HEK293T (cell line): ENCODE results near the gene C14orf132.

Experiments used
- ARNT ChIP-seq: fragments of 450-650 bp; IDR thresholded peaks from 2 replicates; pipeline ENCODE4 v1.6.1; 2017; ENCODE audit warnings: mild to moderate bottlenecking
- BHLHE40 ChIP-seq: fragments of 450-650 bp; IDR thresholded peaks from 2 replicates; pipeline ENCODE4 v1.6.1; 2016; ENCODE audit warnings: mild to moderate bottlenecking, moderate library complexity, borderline replicate concordance
- FOXM1 ChIP-seq: fragments of 450-650 bp; IDR thresholded peaks from 2 replicates; pipeline ENCODE4 v1.6.1; 2017; ENCODE audit warnings: mild to moderate bottlenecking, borderline replicate concordance
- HDGF ChIP-seq: fragments of 450-650 bp; IDR thresholded peaks from 2 replicates; pipeline ENCODE4 v1.6.1; 2017; ENCODE audit warnings: antibody characterized with exemption, borderline replicate concordance
- L3MBTL2 ChIP-seq: fragments of 450-650 bp; conservative IDR thresholded peaks from 2 replicates; pipeline ENCODE4 v1.6.1; 2016; ENCODE audit warnings: mild to moderate bottlenecking
- NFRKB ChIP-seq: fragments of 450-650 bp; IDR thresholded peaks from 2 replicates; pipeline ENCODE4 v1.6.1; 2016; ENCODE audit warnings: mild to moderate bottlenecking, moderate library complexity
- SP1 ChIP-seq: fragments of 450-650 bp; IDR thresholded peaks from 2 replicates; pipeline ENCODE4 v1.6.1; 2017
- SUZ12 ChIP-seq: fragments of 450-650 bp; IDR thresholded peaks from 2 replicates; pipeline ENCODE4 v1.6.1; 2016; ENCODE audit warnings: mild to moderate bottlenecking
- ZNF384 ChIP-seq: fragments of 450-650 bp; IDR thresholded peaks from 2 replicates; pipeline ENCODE4 v1.6.1; 2016
- TF ChIP-seq, protein P1 (sequence below): fragments of 450-650 bp; IDR thresholded peaks from 2 replicates; pipeline ENCODE4 v1.6.1; 2016

DNA sequence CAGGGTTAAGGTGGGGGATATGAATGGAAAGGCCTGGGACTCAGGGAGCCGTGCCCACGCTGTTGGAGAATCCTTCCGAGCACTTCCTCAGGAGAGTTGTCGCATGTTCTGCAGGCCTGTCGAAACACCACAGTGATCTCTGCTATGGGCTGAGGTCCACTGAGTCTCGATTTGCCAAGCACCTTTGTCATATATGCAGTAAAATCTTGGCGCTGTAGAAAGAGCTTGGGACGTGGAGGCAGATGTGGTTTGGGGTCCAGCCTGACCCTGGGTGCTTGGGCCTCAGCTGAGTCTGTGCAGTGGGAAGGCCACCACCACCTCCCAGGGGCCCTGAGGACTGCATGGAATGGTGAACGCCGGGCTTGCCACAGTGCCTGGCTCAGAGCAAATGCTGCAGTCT lies 32.9 kb downstream of the C14orf132 start:
- TF ChIP-seq NFRKB = no peak
- TF ChIP-seq, protein P1, sequence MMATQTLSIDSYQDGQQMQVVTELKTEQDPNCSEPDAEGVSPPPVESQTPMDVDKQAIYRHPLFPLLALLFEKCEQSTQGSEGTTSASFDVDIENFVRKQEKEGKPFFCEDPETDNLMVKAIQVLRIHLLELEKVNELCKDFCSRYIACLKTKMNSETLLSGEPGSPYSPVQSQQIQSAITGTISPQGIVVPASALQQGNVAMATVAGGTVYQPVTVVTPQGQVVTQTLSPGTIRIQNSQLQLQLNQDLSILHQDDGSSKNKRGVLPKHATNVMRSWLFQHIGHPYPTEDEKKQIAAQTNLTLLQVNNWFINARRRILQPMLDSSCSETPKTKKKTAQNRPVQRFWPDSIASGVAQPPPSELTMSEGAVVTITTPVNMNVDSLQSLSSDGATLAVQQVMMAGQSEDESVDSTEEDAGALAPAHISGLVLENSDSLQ = no peak
- TF ChIP-seq BHLHE40 = no peak
- TF ChIP-seq HDGF = no peak
- TF ChIP-seq SP1 = no peak
- TF ChIP-seq SUZ12 = no peak
- no peak for TF ChIP-seq FOXM1
- no peak for TF ChIP-seq ARNT
- TF ChIP-seq L3MBTL2 = no peak
- no peak for TF ChIP-seq ZNF384
